ENCODE measurements around the gene C3orf85. TPM values are rescaled to one million over a fixed set of nuclear protein-coding genes. Genes with fewer than 3 reads are reported as not detected.

C3orf85 gene
- total and polyA plus RNA-seq, 10 of the 15 experiments (the other 5 are each of a cell fraction or from before 2014, with no cell fraction given): not detected

DNA sequence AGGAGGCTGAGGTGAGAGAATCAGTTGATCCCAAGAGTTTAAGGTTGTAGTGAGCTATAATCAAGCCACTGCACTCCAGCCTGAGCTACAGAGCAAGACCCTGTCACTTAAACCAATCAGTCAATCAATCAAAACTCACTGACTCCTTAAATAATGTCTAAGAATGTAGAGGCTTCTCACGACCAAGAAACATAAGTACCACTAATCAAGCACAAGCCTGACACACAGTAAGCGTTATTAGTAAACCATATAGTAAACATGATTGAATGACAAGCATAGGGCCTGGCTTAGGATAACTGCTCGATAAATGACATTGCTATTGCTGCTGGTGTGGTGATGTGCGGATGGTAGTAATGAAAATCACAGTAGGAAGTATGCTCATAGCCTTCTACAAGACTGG is 29.4 kb downstream of the C3orf85 start (continued):
- TF ChIP-seq, protein P1, sequence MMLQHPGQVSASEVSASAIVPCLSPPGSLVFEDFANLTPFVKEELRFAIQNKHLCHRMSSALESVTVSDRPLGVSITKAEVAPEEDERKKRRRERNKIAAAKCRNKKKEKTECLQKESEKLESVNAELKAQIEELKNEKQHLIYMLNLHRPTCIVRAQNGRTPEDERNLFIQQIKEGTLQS (IDR thresholded peaks at IDR 0.05; ENCODE audit: borderline replicate concordance, extremely low read depth, low read depth, low read length): no peak
- no peak for TF ChIP-seq CHD4 (IDR thresholded peaks at IDR 0.05)
- TF ChIP-seq, protein P2, sequence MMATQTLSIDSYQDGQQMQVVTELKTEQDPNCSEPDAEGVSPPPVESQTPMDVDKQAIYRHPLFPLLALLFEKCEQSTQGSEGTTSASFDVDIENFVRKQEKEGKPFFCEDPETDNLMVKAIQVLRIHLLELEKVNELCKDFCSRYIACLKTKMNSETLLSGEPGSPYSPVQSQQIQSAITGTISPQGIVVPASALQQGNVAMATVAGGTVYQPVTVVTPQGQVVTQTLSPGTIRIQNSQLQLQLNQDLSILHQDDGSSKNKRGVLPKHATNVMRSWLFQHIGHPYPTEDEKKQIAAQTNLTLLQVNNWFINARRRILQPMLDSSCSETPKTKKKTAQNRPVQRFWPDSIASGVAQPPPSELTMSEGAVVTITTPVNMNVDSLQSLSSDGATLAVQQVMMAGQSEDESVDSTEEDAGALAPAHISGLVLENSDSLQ (IDR thresholded peaks at IDR 0.05): no peak
- TF ChIP-seq GATAD2B (conservative IDR thresholded peaks at IDR 0.05; ENCODE audit: low read depth): no peak

DNA sequence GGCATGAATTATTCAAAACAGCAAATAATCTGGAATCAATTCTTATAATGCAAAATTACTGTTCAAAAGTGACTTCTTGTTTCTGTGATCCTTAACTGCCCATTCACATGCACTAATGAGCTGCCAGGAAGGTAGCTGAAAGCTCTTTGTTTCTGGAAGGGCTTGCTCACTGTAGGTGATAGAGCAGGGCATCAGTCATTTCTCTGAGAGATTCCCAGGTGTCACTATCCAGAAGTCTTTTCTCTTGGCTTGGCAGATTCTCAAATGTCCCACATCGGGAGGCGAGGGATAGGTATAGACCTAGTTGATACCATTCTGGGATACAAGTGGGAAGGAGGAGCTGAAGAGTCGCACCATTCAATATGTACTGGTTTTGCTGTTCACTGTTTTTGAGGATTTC is 35.0 kb downstream of the C3orf85 start:
- H3K4me2 ChIP-seq (ENCODE audit: control insufficient read depth, insufficient read depth): no peak overlapping the region
- no peak for TF ChIP-seq EP300 (IDR thresholded peaks at IDR 0.05; ENCODE audit: borderline replicate concordance in 1 of 2, control insufficient read depth in 1 of 2, low read depth in 2 of 2, low read length in 2 of 2)
- TF ChIP-seq, protein P1 (IDR thresholded peaks at IDR 0.05; ENCODE audit: borderline replicate concordance, extremely low read depth, low read depth, low read length): no peak
- no peak for TF ChIP-seq SPI1 (IDR thresholded peaks at IDR 0.05; ENCODE audit: borderline replicate concordance, insufficient read depth, low read depth, low read length)
- TF ChIP-seq SP1 (IDR thresholded peaks at IDR 0.05; ENCODE audit: low read depth, low read length): no peak
- TF ChIP-seq RFX5 (IDR thresholded peaks at IDR 0.05; ENCODE audit: low read depth, low read length): no peak
- BruUV-seq (replicated peaks): no TSS peak
- H3K79me2 ChIP-seq (ENCODE audit: control insufficient read depth, insufficient read depth, low read length): no peaks in the 10 kb centered on the region
- H3K27me3 ChIP-seq (replicated peaks in 1 of 2; ENCODE audit: control insufficient read depth in 2 of 2, insufficient read depth in 2 of 2, low read length in 1 of 2): no peaks in the 10 kb centered on the region
- ChIA-PET CTCF (interaction anchor here (0.6 kb wide), 1 partner anchor 60 kb away, joined by 4 read pairs; no protein-coding TSS in a partner anchor), SMC1A (ENCODE audit: uncharacterized antibody, unreplicated experiment) (no interaction called here), RAD21 (ENCODE audit: unreplicated experiment) (no interaction called here), POLR2A (interaction anchor here (0.6 kb wide), 1 partner anchor 930 kb away, joined by 4 read pairs; no protein-coding TSS in a partner anchor)
- H3K27ac ChIP-seq (ENCODE audit: control insufficient read depth, insufficient read depth): no peak overlapping the region
- 25% methylated on average over 3 of the region's 3 CpGs for WGBS (ENCODE audit: insufficient coverage, insufficient replicate concordance, low lambda C conversion rate, missing lambda C conversion rate)
- no peaks in the 10 kb centered on the region for H3K4me1 ChIP-seq (ENCODE audit: control insufficient read depth, insufficient read depth, low read length)
- H3K9ac ChIP-seq (ENCODE audit: control insufficient read depth, insufficient read depth, low read length): no peak overlapping the region
- no peak overlapping the region for H3K4me3 ChIP-seq
- no peaks in the 10 kb centered on the region for H3K9me3 ChIP-seq (replicated peaks; ENCODE audit: control insufficient read depth, insufficient read depth, low read length)
- DNase-seq (ENCODE audit: low read depth, low spot score): no peak
- ATAC-seq: no peak
- intact Hi-C loops (cut with micrococcal nuclease; ENCODE audit: unreplicated experiment) (no loop called here), in situ Hi-C loops (cut with MboI) (no loop called here)
- no peak overlapping the region for H2AFZ ChIP-seq (ENCODE audit: control insufficient read depth, low read depth, low read length)
- no peaks in the 10 kb centered on the region for H3K36me3 ChIP-seq (ENCODE audit: control insufficient read depth in 2 of 2, insufficient read depth in 2 of 2, low read length in 1 of 2)
- no peaks in the 10 kb centered on the region for H4K20me1 ChIP-seq (ENCODE audit: control insufficient read depth, insufficient read depth)
- no peak for FAIRE-seq
